Upper lobe of left lung (tissue), 6 donors: Measurements from ENCODE around the gene CANT1. TPM values are rescaled to one million over a fixed set of nuclear protein-coding genes. Genes with fewer than 3 reads are reported as not detected.
"Not testable (repeated sequence)": the region's sequence is repeated elsewhere in the genome, so short reads cannot be mapped to it uniquely, and the experiment has no call there.

Source experiments
- ATAC-seq, 2 donors: fragments of 200-7000 bp; cut with Tn5 transposase; one replicate each; pipeline ENCODE4 v1.9.1; 2022; ENCODE audit warnings: mild to moderate bottlenecking in 2 of 2, moderate library complexity in 2 of 2; ENCODE audit not compliant: low FRiP score in 2 of 2
- DNase-seq, 2 donors: peaks; one replicate each; pipeline ENCODE4 v3.0.0-alpha.2; 2019 to 2020
- H3K27ac ChIP-seq, 4 donors: fragments of 200-600 bp; sonication (generic); one replicate each; pipeline ENCODE4 v1.5.1; 2016 to 2019
- H3K27me3 ChIP-seq, 4 donors: fragments of 200-600 bp; sonication (generic); one replicate each; pipeline ENCODE4 v1.5.1; 2017 to 2019
- H3K36me3 ChIP-seq, 4 donors: fragments of 200-600 bp; sonication (generic); one replicate each; pipeline ENCODE4 v1.5.1; 2016 to 2019
- H3K4me1 ChIP-seq, 4 donors: fragments of 200-600 bp; sonication (generic); one replicate each; pipeline ENCODE4 v1.5.1; 2018 to 2019
- H3K4me3 ChIP-seq, 4 donors: fragments of 200-600 bp; sonication (generic); one replicate each; pipeline ENCODE4 v1.5.1; 2017 to 2019; ENCODE audit warnings: mild to moderate bottlenecking in 2 of 4, moderate library complexity in 1 of 4
- H3K9me3 ChIP-seq, 4 donors: fragments of 200-600 bp; sonication (generic); one replicate each; pipeline ENCODE4 v1.5.1; 2018 to 2019
- EP300 ChIP-seq, 4 donors: sonication (generic); formaldehyde crosslinking; IDR thresholded peaks; one replicate each; pipeline ENCODE4 v1.5.1; 2017; ENCODE audit warnings: antibody characterized with exemption in 4 of 4, control low read depth in 2 of 4
- POLR2A ChIP-seq, 4 donors: fragments of 450-650 bp; IDR thresholded peaks; one replicate each; pipeline ENCODE4 v1.5.1; 2016 to 2017; ENCODE audit warnings: antibody characterized with exemption in 4 of 4, mild to moderate bottlenecking in 2 of 4
- POLR2AphosphoS5 ChIP-seq, 2 donors: sonication (generic); formaldehyde crosslinking; IDR thresholded peaks; one replicate each; pipeline ENCODE4 v1.5.1; 2017; ENCODE audit warnings: antibody characterized with exemption in 2 of 2
- WGBS, 2 donors: methylation state at CpG; one replicate each; pipeline ENCODE4 v1.1.5; 2017 to 2018; 5-methylcytosine and 5-hydroxymethylcytosine counted together
- total RNA-seq, 6 donors: library from RNA; depleted of rRNA in 4 of 6; stranded (reverse); fragments of >200 nt in 4 of 6; gene quantifications; one replicate each; pipeline versions ENCODE4 v1.1.0 to v1.2.1, GENCODE V29; 2016 to 2021
- TF ChIP-seq, protein P1 (sequence below), 6 experiments: fragments of 450-650 bp in 4 of 6; fragments of 200-600 bp in 2 of 6; sonication (generic) in 2 of 6; IDR thresholded peaks; one replicate each; pipeline ENCODE4 v1.5.1; 2016 to 2019; ENCODE audit warnings: antibody characterized with exemption in 6 of 6
- donor health status: DM: no; HTN: no; CAD: no; lungs with moderate emphysema.
- donor health status: DM: no; HTN: yes; CAD: no; lungs with severe emphysema.

Gene CANT1
- total RNA-seq, 6 donors from 2014 or later: 19.5 to 77.8 (median 38.6) TPM

DNA sequence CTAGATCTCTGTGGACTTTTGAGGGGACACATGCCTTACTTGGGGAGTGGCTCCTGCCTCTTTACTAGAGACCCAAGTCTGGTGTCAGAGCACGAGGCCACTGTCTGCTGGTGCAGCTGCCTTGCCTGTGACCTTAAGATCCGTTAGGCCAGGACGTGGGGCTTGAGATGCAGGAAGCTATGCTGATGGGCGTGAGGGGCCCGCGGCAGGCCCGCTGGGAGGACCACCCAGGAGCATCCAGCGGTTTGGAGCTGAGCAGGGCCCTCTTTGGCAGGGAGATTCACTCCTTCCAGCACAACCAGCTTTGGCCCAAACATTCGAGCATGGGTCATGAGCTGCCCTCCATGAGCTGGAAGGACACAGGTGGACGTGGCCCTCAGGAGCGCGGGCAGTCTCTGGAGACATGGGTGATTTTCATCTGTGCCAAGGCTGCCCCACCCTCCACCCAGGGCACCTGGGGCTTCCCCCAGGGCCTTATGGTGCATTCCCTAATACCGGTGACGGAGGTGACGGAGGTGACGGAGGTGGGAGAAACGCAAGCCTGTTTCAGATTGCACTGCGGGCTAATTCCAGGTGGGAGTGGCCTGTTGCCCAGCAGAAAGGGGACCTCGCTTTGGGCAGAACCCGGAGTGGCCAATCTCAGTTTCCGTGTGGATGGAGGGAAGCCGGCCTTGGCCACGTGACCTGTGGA, 42.5 kb downstream of the CANT1 start:
- H3K9me3 ChIP-seq: no peaks in the 10 kb centered on the region
- no peak for ATAC-seq
- H3K4me3 ChIP-seq: no peak overlapping the region
- DNase-seq: no peak
- peaks cover 7 to 13% (median 10%) of the 10 kb centered on the region in 4 donors for H3K4me1 ChIP-seq
- WGBS, 2 donors: 84 to 88% methylated on average over 19 to 23 of the region's 23 CpGs
- no peaks in the 10 kb centered on the region for H3K27me3 ChIP-seq
- TF ChIP-seq EP300 (IDR thresholded peaks at IDR 0.05) (no peak), POLR2AphosphoS5 (IDR thresholded peaks at IDR 0.05) (no peak), POLR2A (IDR thresholded peaks at IDR 0.05) (no peak)
- TF ChIP-seq, protein P1, sequence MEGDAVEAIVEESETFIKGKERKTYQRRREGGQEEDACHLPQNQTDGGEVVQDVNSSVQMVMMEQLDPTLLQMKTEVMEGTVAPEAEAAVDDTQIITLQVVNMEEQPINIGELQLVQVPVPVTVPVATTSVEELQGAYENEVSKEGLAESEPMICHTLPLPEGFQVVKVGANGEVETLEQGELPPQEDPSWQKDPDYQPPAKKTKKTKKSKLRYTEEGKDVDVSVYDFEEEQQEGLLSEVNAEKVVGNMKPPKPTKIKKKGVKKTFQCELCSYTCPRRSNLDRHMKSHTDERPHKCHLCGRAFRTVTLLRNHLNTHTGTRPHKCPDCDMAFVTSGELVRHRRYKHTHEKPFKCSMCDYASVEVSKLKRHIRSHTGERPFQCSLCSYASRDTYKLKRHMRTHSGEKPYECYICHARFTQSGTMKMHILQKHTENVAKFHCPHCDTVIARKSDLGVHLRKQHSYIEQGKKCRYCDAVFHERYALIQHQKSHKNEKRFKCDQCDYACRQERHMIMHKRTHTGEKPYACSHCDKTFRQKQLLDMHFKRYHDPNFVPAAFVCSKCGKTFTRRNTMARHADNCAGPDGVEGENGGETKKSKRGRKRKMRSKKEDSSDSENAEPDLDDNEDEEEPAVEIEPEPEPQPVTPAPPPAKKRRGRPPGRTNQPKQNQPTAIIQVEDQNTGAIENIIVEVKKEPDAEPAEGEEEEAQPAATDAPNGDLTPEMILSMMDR (IDR thresholded peaks at IDR 0.05): no peak
- peaks cover 0 to 20% (median 2%) of the 10 kb centered on the region in 4 donors for H3K36me3 ChIP-seq
- H3K27ac ChIP-seq: no peak overlapping the region

DNA sequence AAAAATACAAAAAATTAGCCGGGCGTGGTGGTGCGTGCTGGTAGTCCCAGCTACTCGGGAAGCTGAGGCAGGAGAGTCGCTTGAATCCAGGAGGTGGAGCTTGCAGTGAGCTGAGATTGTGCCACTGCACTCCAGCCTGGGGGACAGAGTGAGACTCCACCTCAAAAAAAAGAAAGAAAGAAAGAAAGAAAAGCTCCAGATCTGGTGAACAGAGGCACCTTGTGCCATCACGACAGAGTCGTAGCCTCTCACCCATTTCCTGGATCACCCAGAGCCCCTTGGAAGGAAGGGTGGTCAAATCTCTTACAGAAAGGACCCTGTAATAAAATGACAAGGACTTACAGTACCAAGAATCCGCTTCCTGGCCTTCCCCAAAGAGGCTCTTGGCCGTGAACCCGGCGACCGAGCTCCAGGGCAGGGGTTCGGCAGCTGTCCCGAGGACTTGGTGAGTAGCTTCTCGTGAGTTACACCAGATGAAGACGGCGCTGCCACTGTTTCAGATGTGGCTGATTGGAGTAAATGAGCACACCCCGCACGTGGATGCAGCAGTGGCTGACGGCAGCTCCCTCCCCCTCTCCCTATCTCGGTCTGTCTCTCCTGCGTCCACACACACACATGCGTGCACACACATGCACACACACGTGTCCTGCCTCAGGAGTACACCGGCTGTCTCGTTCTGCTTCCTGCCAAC, 43.3 kb downstream of the CANT1 start:
- Histone ChIP-seq H3K27me3 (no peaks in the 10 kb centered on the region), H3K9me3 (no peaks in the 10 kb centered on the region), H3K27ac (no peak overlapping the region), H3K36me3 (peaks cover 0 to 17% (median 2%) of the 10 kb centered on the region in 4 donors), H3K4me3 (no peak overlapping the region), H3K4me1 (peaks cover 2 to 12% (median 7%) of the 10 kb centered on the region in 4 donors)
- ATAC-seq: no peak
- no peak for DNase-seq
- WGBS, 2 donors: 86 to 87% methylated on average over 19 to 26 of the region's 26 CpGs
- TF ChIP-seq POLR2AphosphoS5 (IDR thresholded peaks at IDR 0.05) (no peak), POLR2A (IDR thresholded peaks at IDR 0.05) (no peak), EP300 (IDR thresholded peaks at IDR 0.05) (no peak)
- TF ChIP-seq, protein P1 (IDR thresholded peaks at IDR 0.05): no peak

DNA sequence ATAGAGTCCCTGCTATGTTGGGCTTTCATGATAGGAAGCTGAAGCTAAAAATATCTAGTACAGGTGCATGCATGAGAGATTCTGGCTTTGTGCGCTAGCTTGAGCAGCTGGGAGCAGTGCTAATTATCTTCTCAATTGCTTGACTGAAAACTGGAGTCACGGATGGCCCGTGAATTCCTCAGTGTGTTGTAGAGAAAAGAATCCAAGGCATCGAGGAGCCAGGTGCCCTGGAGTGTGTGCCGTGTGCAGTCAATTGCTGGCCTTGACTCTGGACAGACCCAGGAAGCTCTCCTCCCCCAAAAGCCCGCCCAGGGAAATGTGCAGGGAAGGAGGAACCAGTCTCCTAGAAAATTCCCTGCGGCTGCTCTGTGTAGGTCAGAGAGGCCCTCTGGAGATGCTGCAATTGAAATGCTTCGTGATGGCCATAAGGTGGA, 44.1 kb downstream of the CANT1 start:
- Histone ChIP-seq H3K36me3 (peaks cover 0 to 17% (median 2%) of the 10 kb centered on the region in 4 donors), H3K4me1 (peaks cover 0 to 9% (median 4%) of the 10 kb centered on the region in 4 donors), H3K27me3 (no peaks in the 10 kb centered on the region), H3K9me3 (no peaks in the 10 kb centered on the region), H3K27ac (no peak overlapping the region), H3K4me3 (no peak overlapping the region)
- TF ChIP-seq POLR2AphosphoS5 (IDR thresholded peaks at IDR 0.05): no peak
- TF ChIP-seq EP300 (IDR thresholded peaks at IDR 0.05): no peak
- TF ChIP-seq POLR2A (IDR thresholded peaks at IDR 0.05): no peak
- TF ChIP-seq, protein P1 (IDR thresholded peaks at IDR 0.05): no peak
- WGBS, 2 donors: 89 to 92% methylated on average over 8 of the region's 8 CpGs
- ATAC-seq (no peak), DNase-seq (no peak)

DNA sequence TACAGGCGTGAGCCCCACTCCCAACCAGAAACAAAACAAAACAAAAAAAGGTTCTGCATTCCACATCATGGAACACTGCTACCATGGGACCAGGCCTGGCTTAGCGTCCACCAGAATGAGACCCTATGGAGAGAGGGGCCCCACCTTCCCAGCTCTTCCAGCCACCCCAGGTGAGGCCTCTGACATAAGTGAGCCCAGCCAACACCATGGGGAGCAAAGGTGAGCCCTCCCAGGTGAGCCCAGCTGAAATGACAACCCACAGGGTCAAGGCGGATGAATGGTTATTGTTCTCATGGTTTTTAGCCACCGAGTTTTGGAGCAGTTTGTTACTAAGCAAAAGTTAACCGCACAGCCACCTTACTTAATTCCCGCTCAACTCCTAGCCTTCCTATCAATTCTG, 46.2 kb downstream of the CANT1 start:
- no peak overlapping the region for H3K4me3 ChIP-seq
- H3K4me1 ChIP-seq: peaks cover 0 to 9% (median 3%) of the 10 kb centered on the region in 4 donors
- H3K27me3 ChIP-seq: no peaks in the 10 kb centered on the region
- no peak for ATAC-seq
- 91 to 96% methylated on average over 6 of the region's 6 CpGs for WGBS, 2 donors
- TF ChIP-seq EP300 (IDR thresholded peaks at IDR 0.05) (no peak), POLR2A (IDR thresholded peaks at IDR 0.05) (no peak), POLR2AphosphoS5 (IDR thresholded peaks at IDR 0.05) (no peak)
- TF ChIP-seq, protein P1 (IDR thresholded peaks at IDR 0.05): no peak
- H3K9me3 ChIP-seq: no peaks in the 10 kb centered on the region
- no peak for DNase-seq
- peaks cover 0 to 8% (median 0%) of the 10 kb centered on the region in 4 donors for H3K36me3 ChIP-seq
- no peak overlapping the region for H3K27ac ChIP-seq

DNA sequence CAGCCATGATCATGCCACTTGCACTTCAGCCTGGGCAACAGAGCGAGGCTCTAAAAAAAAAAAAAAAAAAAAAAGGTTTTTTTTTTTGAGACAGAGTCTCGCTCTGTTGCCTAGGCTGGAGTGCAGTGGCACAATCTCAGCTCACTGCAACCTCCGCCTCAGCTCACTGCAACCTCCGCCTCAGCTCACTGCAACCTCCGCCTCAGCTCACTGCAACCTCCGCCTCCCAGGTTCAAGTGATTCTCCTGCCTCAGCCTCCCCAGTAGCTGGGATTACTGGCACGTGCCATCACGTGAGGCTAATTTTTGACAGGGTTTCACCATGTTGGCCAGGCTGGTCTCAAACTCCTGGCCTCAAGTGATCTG, 46.6 kb downstream of the CANT1 start:
- not testable (repeated sequence) for H3K9me3 ChIP-seq, H3K36me3 ChIP-seq, H3K27me3 ChIP-seq, DNase-seq, H3K4me1 ChIP-seq, ATAC-seq, H3K4me3 ChIP-seq, H3K27ac ChIP-seq
- 98 to 99% methylated on average over 6 to 8 of the region's 8 CpGs for WGBS, 2 donors
